Transverse colon (tissue), 4 donors: ENCODE results near the gene COL10A1.

Source experiments
- CTCF ChIP-seq, 5 experiments: fragments of 200-600 bp in 3 of 5; fragments of 450-650 bp in 2 of 5; sonication (generic) in 3 of 5; IDR thresholded peaks; 1 replicate in 2 of 5; 2 replicates in 3 of 5; pipeline ENCODE4 v1.5.1; 2016 to 2017; ENCODE audit warnings: antibody characterized with exemption in 5 of 5, inconsistent platforms in 3 of 5, mild to moderate bottlenecking in 2 of 5, moderate library complexity in 1 of 5
- POLR2A ChIP-seq: fragments of 450-650 bp; IDR thresholded peaks from one replicate; pipeline ENCODE4 v1.6.1; 2016; ENCODE audit warnings: antibody characterized with exemption, mild to moderate bottlenecking, moderate library complexity
- POLR2AphosphoS5 ChIP-seq, 3 donors: sonication (generic); formaldehyde crosslinking; IDR thresholded peaks; one replicate each; pipeline ENCODE4 v1.6.1; 2016; ENCODE audit warnings: antibody characterized with exemption in 3 of 3

- TF ChIP-seq POLR2A (no peak), CTCF (IDR thresholded peaks at IDR 0.05) (no peak), POLR2AphosphoS5 (IDR thresholded peaks at IDR 0.05) (no peak)
These were observed 48.0 kb upstream of the COL10A1 start for GRCh38 chr6:116173928-116174327.
